ENCODE data around the gene KCTD11. TPM values are rescaled to one million over a fixed set of nuclear protein-coding genes. Genes with fewer than 3 reads are reported as not detected.

Gene KCTD11
- total RNA-seq (2022) (8.5 and 9.9 TPM in 2 replicates), Bru-seq, nascent RNA (percentile 45 among the genes with signal in this experiment), BruChase-seq, experiment 1, labeled RNA remaining after a 6-hour chase (percentile 68 among the genes with signal in this experiment), BruChase-seq, experiment 2, labeled RNA remaining after a 2-hour chase (percentile 76 among the genes with signal in this experiment)
- long read RNA-seq, transcript KCTD11-201 (1 exons, 2,783 nt): major isoform, 6 of 6 reads
- long read RNA-seq, partial matches to known transcripts: 0 of 6 reads
- long read RNA-seq, other reads (novel, unspliced or antisense): 0 of 6 reads

DNA sequence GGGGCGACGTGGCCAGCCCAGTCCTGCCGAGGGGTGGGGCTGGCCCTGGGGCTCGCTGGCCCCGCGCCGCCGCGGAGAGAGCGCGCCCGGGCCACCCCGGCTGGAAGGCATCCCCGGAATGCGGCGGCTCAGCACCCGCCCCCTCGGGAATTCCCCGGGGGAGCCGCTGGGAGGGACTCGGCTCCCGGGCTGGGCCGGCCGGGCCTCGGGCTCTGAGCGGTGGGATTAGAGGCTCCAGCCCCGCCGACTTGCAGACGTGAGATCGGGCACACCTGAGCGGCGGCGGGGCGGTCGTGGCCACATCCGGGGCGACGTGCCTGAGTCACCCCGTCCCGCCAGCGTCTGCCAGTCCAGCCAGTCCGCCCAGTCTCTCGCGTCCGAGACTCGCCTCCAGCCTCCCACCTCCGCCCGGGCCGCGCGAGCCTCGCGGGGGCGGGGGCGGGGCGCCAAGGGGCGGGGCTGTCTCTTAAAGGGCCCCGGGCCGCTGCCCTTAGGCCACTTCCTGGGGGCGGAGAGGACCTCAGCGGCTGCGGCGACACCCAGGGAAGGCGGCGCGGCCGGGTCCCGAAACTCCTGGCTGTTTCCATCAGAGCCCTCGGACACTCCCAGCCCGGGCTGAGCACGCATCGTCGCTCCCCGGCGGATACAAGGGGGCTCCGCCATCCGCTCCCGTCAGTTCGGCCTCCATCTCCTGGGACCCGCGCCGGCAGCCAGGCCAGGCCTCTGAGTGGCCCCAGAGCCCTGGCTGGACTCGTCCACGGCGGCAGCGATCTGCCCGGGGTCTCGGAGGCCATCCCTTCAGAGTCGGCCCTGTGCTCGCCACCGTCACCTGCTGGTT lies at the start of gene KCTD11:
Gene KCTD11, plus strand, starts transcription at position 498 of the 838 bp plus-strand sequence.
- BruUV-seq (replicated peaks): no TSS peak
- CTCF ChIA-PET: interaction anchor here (1.4 kb wide), 1 partner anchor 52 kb away, joined by 3 read pairs; the partner anchor contains the start of gene TMEM256

DNA sequence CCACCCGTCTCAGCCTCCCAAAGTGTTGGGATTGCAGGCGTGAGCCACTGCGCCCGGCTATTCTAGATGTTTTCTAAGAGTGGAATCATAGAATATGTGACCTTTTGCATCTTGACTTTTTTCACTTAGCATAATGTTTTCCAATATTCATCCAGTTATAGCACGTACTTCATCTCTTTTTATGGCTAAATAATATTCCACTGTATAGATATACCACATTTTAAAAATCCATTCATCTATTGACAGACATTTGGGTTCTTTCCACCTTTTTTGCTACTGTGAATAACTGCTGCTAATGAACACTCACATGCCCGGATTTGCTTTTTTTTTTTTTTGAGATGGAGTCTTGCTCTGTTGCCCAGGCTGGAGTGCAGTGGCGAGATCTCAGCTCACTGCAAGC lies 47.8 kb upstream of the KCTD11 start:
- TF ChIP-seq, protein P1, sequence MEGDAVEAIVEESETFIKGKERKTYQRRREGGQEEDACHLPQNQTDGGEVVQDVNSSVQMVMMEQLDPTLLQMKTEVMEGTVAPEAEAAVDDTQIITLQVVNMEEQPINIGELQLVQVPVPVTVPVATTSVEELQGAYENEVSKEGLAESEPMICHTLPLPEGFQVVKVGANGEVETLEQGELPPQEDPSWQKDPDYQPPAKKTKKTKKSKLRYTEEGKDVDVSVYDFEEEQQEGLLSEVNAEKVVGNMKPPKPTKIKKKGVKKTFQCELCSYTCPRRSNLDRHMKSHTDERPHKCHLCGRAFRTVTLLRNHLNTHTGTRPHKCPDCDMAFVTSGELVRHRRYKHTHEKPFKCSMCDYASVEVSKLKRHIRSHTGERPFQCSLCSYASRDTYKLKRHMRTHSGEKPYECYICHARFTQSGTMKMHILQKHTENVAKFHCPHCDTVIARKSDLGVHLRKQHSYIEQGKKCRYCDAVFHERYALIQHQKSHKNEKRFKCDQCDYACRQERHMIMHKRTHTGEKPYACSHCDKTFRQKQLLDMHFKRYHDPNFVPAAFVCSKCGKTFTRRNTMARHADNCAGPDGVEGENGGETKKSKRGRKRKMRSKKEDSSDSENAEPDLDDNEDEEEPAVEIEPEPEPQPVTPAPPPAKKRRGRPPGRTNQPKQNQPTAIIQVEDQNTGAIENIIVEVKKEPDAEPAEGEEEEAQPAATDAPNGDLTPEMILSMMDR (IDR thresholded peaks at IDR 0.05; ENCODE audit: unreplicated experiment): no peak
- Mint-ChIP-seq H3K27me3 (ENCODE audit: unreplicated experiment) (peaks cover 12% of the 10 kb centered on the region), H3K4me3 (ENCODE audit: low read depth, unreplicated experiment) (no peak overlapping the region), H3K4me1 (ENCODE audit: low read depth, unreplicated experiment) (no peaks in the 10 kb centered on the region), H3K27ac (ENCODE audit: unreplicated experiment) (no peak overlapping the region), H3K9me3 (ENCODE audit: low read depth, unreplicated experiment) (no peaks in the 10 kb centered on the region), H3K36me3 (ENCODE audit: insufficient read depth, unreplicated experiment) (peaks cover 27% of the 10 kb centered on the region)
- CTCF ChIA-PET: no interaction called here
- no TSS peak for BruUV-seq (replicated peaks)
- DNase-seq: no peak
- intact Hi-C loops (cut with micrococcal nuclease; ENCODE audit: unreplicated experiment): no loop called here

More for the DNA sequence above, at the start of gene KCTD11:
- peaks cover 55% of the 10 kb centered on the region for H3K36me3 Mint-ChIP-seq (ENCODE audit: insufficient read depth, unreplicated experiment)
- DNase-seq: peak; percentile 94
- peak within 1 kb of the TSS; percentile 95 for H3K27ac Mint-ChIP-seq (ENCODE audit: unreplicated experiment)
- peak within 1 kb of the TSS; percentile 93 for H3K4me3 Mint-ChIP-seq (ENCODE audit: low read depth, unreplicated experiment)
- TF ChIP-seq, protein P1 (IDR thresholded peaks at IDR 0.05; ENCODE audit: unreplicated experiment): no peak
- no peaks in the 10 kb centered on the region for H3K9me3 Mint-ChIP-seq (ENCODE audit: low read depth, unreplicated experiment)
- intact Hi-C loops (cut with micrococcal nuclease; ENCODE audit: unreplicated experiment): loop anchor here (5.0 to 10.0 kb wide), 2 partner anchors 85 to 333 kb away; partner anchors contain the start of genes FGF11, TMEM102, TP53 and WRAP53
- peaks cover 28% of the 10 kb centered on the region for H3K4me1 Mint-ChIP-seq (ENCODE audit: low read depth, unreplicated experiment)
- H3K27me3 Mint-ChIP-seq (ENCODE audit: unreplicated experiment): peaks cover 20% of the 10 kb centered on the region

DNA sequence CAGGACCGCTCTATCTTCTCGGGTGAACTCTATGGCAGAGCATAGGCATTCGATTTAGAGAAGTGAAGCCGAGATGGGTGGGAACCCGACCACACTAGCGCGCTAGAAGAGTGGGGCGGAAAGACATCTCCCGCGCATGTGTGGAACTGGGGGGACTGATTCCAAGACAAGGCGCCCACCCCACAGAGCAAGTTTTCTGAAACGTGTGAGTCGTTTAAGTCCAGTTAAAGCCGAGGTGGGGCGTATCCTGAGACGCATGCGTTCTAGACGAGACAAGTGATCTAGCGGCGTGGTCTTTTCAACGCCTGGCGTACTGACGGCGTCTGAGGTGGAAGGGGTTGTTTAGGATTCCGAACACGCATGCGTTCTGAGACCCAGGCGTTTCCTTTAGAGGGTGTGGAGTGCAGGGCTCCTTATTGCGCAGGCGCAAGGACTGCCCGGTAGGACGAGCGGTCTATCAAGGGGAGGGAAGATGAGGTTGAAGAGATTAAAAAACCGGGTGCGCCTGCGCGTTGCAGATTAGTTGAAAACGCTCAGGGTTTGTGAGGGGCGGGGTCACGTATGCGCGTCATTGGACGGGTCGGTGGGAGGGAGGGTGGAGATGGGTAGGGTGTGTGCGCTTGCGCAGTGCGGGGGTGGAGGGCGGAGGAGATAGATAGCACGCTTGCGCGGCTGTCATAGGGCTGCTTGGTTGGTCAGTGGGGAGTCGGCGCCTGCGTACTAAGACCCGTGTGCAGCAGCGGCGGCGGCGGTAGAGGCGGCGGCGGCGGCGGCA lies 44.9 kb upstream of the KCTD11 start, which contains the start of gene EIF5A:
Gene EIF5A, plus strand, starts transcription at position 718 of the 775 bp plus-strand sequence. CDS start 2,008 bp downstream, outside the sequence.
- intact Hi-C loops (cut with micrococcal nuclease; ENCODE audit: unreplicated experiment): no loop called here
- TF ChIP-seq, protein P1 (IDR thresholded peaks at IDR 0.05; ENCODE audit: unreplicated experiment): no peak
- Mint-ChIP-seq H3K27me3 (ENCODE audit: unreplicated experiment) (no peaks in the 10 kb centered on the region), H3K36me3 (ENCODE audit: insufficient read depth, unreplicated experiment) (peaks cover 55% of the 10 kb centered on the region), H3K9me3 (ENCODE audit: low read depth, unreplicated experiment) (no peaks in the 10 kb centered on the region), H3K27ac (ENCODE audit: unreplicated experiment) (peak within 1 kb of the TSS; percentile 97), H3K4me1 (ENCODE audit: low read depth, unreplicated experiment) (peaks cover 26% of the 10 kb centered on the region), H3K4me3 (ENCODE audit: low read depth, unreplicated experiment) (peak within 1 kb of the TSS; percentile 81)
- peak; percentile 97 for DNase-seq
- CTCF ChIA-PET: no interaction called here
- BruUV-seq (replicated peaks): TSS peak; percentile 21

All from Calu3 (cell line).